ENCODE results near the gene PCDH1. TPM values are rescaled to one million over a fixed set of nuclear protein-coding genes. Genes with fewer than 3 reads are reported as not detected.

PCDH1 gene
- total and polyA plus RNA-seq, 7 donors: 8.6 to 47.2 (median 13.2) TPM

DNA sequence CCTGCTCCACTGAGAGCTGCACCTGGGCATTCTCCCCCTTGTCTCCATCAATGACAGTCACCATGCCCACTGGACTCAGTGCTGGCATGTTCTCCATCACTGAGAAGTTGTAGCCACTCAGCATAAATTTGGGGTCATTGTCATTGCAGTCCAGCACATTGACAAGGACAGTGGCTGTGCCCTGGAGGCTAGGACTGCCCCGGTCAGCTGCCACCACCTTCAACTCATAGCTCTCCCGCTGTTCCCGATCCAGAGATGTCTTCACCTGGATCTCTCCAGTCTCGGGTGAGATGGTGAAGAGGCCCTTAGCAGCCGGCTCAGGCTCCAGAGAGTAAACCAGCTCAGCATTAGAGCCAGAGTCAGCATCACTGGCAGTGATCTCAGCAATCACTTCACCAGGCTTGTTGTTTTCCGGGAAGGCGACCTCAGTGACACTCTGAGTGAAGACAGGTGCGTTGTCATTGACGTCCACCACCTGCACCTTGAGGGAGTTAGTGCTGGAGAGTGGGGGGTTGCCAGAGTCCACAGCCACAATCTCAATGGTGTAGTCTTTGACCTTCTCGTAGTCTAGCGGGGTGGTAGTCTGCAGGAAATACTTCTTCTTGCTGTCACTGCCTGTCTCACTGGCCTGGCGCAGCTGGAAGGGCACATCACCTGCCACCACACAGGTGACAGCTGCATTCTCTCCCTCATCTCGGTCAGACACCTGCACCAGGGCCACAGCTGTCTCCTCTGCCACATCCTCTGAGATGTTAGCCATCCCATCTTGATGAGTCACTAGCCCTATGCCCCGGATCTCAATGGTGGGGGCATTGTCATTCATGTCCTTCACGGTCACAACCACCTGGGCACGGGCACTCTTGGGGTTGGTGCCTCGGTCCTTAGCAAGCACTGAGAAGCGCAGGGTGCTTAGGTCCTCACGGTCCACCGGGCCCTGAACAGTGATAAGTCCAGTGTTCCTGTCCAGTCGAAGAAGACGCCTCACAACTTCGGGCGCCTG, 13.5 kb downstream of the PCDH1 start:
- H3K36me3 ChIP-seq: peaks cover 0 to 5% (median 0%) of the 10 kb centered on the region in 4 donors
- H3K27me3 ChIP-seq: peaks cover 0 to 3% (median 0%) of the 10 kb centered on the region in 3 donors
- H3K4me3 ChIP-seq: no peak overlapping the region
- TF ChIP-seq EP300 (IDR thresholded peaks at IDR 0.05): no peak
- H3K27ac ChIP-seq: no peak overlapping the region
- intact Hi-C loops (cut with DNase I): no loop called here
- no peak for DNase-seq
- H3K4me1 ChIP-seq: no peaks in the 10 kb centered on the region
- no peaks in the 10 kb centered on the region for H3K9me3 ChIP-seq
- WGBS, 2 donors: 56 to 82% methylated on average over 24 of the region's 24 CpGs

- 91 to 94% methylated on average over 20 of the region's 20 CpGs for WGBS, 2 donors
- Histone ChIP-seq H3K36me3 (peaks cover 0 to 5% (median 0%) of the 10 kb centered on the region in 4 donors), H3K27ac (no peak overlapping the region), H3K9me3 (no peaks in the 10 kb centered on the region), H3K4me3 (no peak overlapping the region), H3K4me1 (no peaks in the 10 kb centered on the region), H3K27me3 (peaks cover 0 to 4% (median 0%) of the 10 kb centered on the region in 3 donors)
- intact Hi-C loops (cut with DNase I): no loop called here
- TF ChIP-seq POLR2AphosphoS5 (IDR thresholded peaks at IDR 0.05) (no peak), POLR2A (IDR thresholded peaks at IDR 0.05) (no peak), EP300 (IDR thresholded peaks at IDR 0.05) (no peak), CTCF (IDR thresholded peaks at IDR 0.05) (no peak)
- DNase-seq: no peak
These were observed 14.5 kb downstream of the PCDH1 start for GRCh38 chr5:141863569-141864178.

GRCh38 chr5:141862936-141863543, 15.2 kb downstream of the PCDH1 start:
- Histone ChIP-seq H3K36me3 (peaks cover 0 to 5% (median 0%) of the 10 kb centered on the region in 4 donors), H3K27me3 (peaks cover 0 to 4% (median 0%) of the 10 kb centered on the region in 3 donors)

GRCh38 chr5:141861194-141861593, 17.0 kb downstream of the PCDH1 start:
- H3K27me3 ChIP-seq: peaks cover 0 to 4% (median 0%) of the 10 kb centered on the region in 3 donors

More at GRCh38 chr5:141862936-141863543, 15.2 kb downstream of the PCDH1 start:
- no peak for DNase-seq
- intact Hi-C loops (cut with DNase I): no loop called here
- no peak overlapping the region for H3K27ac ChIP-seq
- H3K4me1 ChIP-seq: no peaks in the 10 kb centered on the region
- TF ChIP-seq POLR2A (IDR thresholded peaks at IDR 0.05) (no peak), POLR2AphosphoS5 (IDR thresholded peaks at IDR 0.05) (no peak), EP300 (IDR thresholded peaks at IDR 0.05) (no peak), CTCF (IDR thresholded peaks at IDR 0.05) (no peak)
- no peak overlapping the region for H3K4me3 ChIP-seq
- no peaks in the 10 kb centered on the region for H3K9me3 ChIP-seq
- WGBS, 2 donors: 74 to 89% methylated on average over 16 of the region's 16 CpGs

More at GRCh38 chr5:141861194-141861593, 17.0 kb downstream of the PCDH1 start:
- intact Hi-C loops (cut with DNase I): no loop called here
- H3K27ac ChIP-seq: no peak overlapping the region
- WGBS, 2 donors: 90 to 92% methylated on average over 5 of the region's 5 CpGs
- no peaks in the 10 kb centered on the region for H3K4me1 ChIP-seq
- peaks cover 0 to 5% (median 0%) of the 10 kb centered on the region in 4 donors for H3K36me3 ChIP-seq
- H3K9me3 ChIP-seq: no peaks in the 10 kb centered on the region
- no peak for TF ChIP-seq POLR2A (IDR thresholded peaks at IDR 0.05)
- no peak for TF ChIP-seq CTCF (IDR thresholded peaks at IDR 0.05)
- TF ChIP-seq EP300 (IDR thresholded peaks at IDR 0.05): no peak
- no peak for TF ChIP-seq POLR2AphosphoS5 (IDR thresholded peaks at IDR 0.05)
- DNase-seq: no peak
- no peak overlapping the region for H3K4me3 ChIP-seq
